Chondrocyte (in vitro differentiated cells): ENCODE measurements around the gene MOB3C. TPM values are rescaled to one million over a fixed set of nuclear protein-coding genes. Genes with fewer than 3 reads are reported as not detected.

Experiments
- DNase-seq: peaks from one replicate; pipeline ENCODE4 v3.0.0; 2021; ENCODE audit warnings: mixed read lengths, low spot score
- H3K27ac Mint-ChIP-seq: one replicate; pipeline ENCODE4 v1.8.0; 2021; ENCODE audit warnings: mild to moderate bottlenecking, moderate library complexity, mixed read lengths; ENCODE audit not compliant: unreplicated experiment
- H3K27me3 Mint-ChIP-seq: 2 replicates; pipeline ENCODE4 v1.8.0; 2021; ENCODE audit warnings: low read depth, mixed read lengths
- H3K36me3 Mint-ChIP-seq: 2 replicates; pipeline ENCODE4 v1.8.0; 2021; ENCODE audit warnings: low read depth, mixed read lengths
- H3K4me1 Mint-ChIP-seq: 2 replicates; pipeline ENCODE4 v1.8.0; 2021; ENCODE audit warnings: low read depth, mild to moderate bottlenecking, mixed read lengths
- H3K4me3 Mint-ChIP-seq: one replicate; pipeline ENCODE4 v1.8.0; 2021; ENCODE audit warnings: mild to moderate bottlenecking, moderate library complexity, mixed read lengths; ENCODE audit not compliant: unreplicated experiment
- H3K9me3 Mint-ChIP-seq: 2 replicates; pipeline ENCODE4 v1.8.0; 2021; ENCODE audit warnings: low read depth, mixed read lengths
- CTCF ChIP-seq: fragments of 200-600 bp; sonication (generic); IDR thresholded peaks from 2 replicates; pipeline ENCODE4 v1.5.0; 2021; ENCODE audit warnings: antibody characterized with exemption, mild to moderate bottlenecking, moderate library complexity
- total RNA-seq: library from RNA; stranded (reverse); gene quantifications from 3 replicates; pipeline ENCODE4 v1.2.1, GENCODE V29; 2021

MOB3C gene
- total RNA-seq, 1 donor from 2014 or later: 6.2 TPM

GRCh38 chr1:46595127-46595526 is 21.5 kb downstream of the MOB3C start:
- H3K4me1 Mint-ChIP-seq: peaks cover 8% of the 10 kb centered on the region
- TF ChIP-seq CTCF: no peak
- no peak overlapping the region for H3K27ac Mint-ChIP-seq
- peaks cover 28% of the 10 kb centered on the region for H3K36me3 Mint-ChIP-seq
- H3K4me3 Mint-ChIP-seq: no peak overlapping the region
- no peak for DNase-seq
- H3K9me3 Mint-ChIP-seq: no peaks in the 10 kb centered on the region
- H3K27me3 Mint-ChIP-seq: no peaks in the 10 kb centered on the region

- Mint-ChIP-seq H3K4me3 (no peak overlapping the region), H3K36me3 (peaks cover 38% of the 10 kb centered on the region), H3K27me3 (no peaks in the 10 kb centered on the region), H3K4me1 (peaks cover 5% of the 10 kb centered on the region), H3K27ac (no peak overlapping the region), H3K9me3 (no peaks in the 10 kb centered on the region)
- DNase-seq: no peak
- no peak for TF ChIP-seq CTCF
Observed at GRCh38 chr1:46594063-46594462, 22.5 kb downstream of the MOB3C start.

- Mint-ChIP-seq H3K27ac (no peak overlapping the region), H3K9me3 (no peaks in the 10 kb centered on the region), H3K36me3 (peaks cover 39% of the 10 kb centered on the region), H3K4me1 (peaks cover 5% of the 10 kb centered on the region), H3K4me3 (no peak overlapping the region), H3K27me3 (no peaks in the 10 kb centered on the region)
- DNase-seq: no peak
- TF ChIP-seq CTCF: no peak
Observed at GRCh38 chr1:46592823-46593222, 23.8 kb downstream of the MOB3C start.

GRCh38 chr1:46589529-46589928 is 27.1 kb downstream of the MOB3C start:
- Mint-ChIP-seq H3K27ac (no peak overlapping the region), H3K36me3 (peaks cover 47% of the 10 kb centered on the region), H3K4me1 (no peaks in the 10 kb centered on the region), H3K27me3 (no peaks in the 10 kb centered on the region), H3K4me3 (no peak overlapping the region), H3K9me3 (no peaks in the 10 kb centered on the region)
- no peak for DNase-seq
- TF ChIP-seq CTCF: no peak

GRCh38 chr1:46587069-46587468 is 29.5 kb downstream of the MOB3C start:
- Mint-ChIP-seq H3K9me3 (no peaks in the 10 kb centered on the region), H3K27me3 (no peaks in the 10 kb centered on the region), H3K27ac (no peak overlapping the region), H3K36me3 (peaks cover 47% of the 10 kb centered on the region), H3K4me1 (no peaks in the 10 kb centered on the region), H3K4me3 (no peak overlapping the region)
- no peak for DNase-seq
- no peak for TF ChIP-seq CTCF
